K562 (cell line): Measurements from ENCODE around the gene PAQR7. TPM values are rescaled to one million over a fixed set of nuclear protein-coding genes. Genes with fewer than 3 reads are reported as not detected.

ENCODE experiments used
- BCL6 ChIP-seq: fragments of 250-450 bp; sonication (Bioruptor Pico); IDR thresholded peaks from 2 replicates; pipeline ENCODE4 v1.4.0; 2020
- CHCHD3 ChIP-seq: fragments of 250-450 bp; sonication (Bioruptor Pico); IDR thresholded peaks from 2 replicates; pipeline ENCODE4 v2.1.2; 2022; ENCODE audit warnings: mild to moderate bottlenecking
- HSF4 ChIP-seq: fragments of 250-450 bp; sonication (Bioruptor Pico); IDR thresholded peaks from 2 replicates; pipeline ENCODE4 v2.1.2; 2022; ENCODE audit warnings: mild to moderate bottlenecking, moderate library complexity, borderline replicate concordance
- KLF1 ChIP-seq: fragments of 450-650 bp; IDR thresholded peaks from 2 replicates; pipeline ENCODE4 v1.6.1; 2016; ENCODE audit warnings: missing genetic modification characterization, missing compliant biosample characterization
- NR2C2 ChIP-seq, 2 experiments: fragments of 200-800 bp in 1 of 2; sonication (Bioruptor generic) in 1 of 2; sonication (generic) in 1 of 2; formaldehyde crosslinking in 1 of 2; IDR thresholded peaks; 2 replicates each; pipeline versions ENCODE4 v1.6.1 to v1.8.0; 2016 to 2022; ENCODE audit warnings: mild to moderate bottlenecking in 1 of 2, missing compliant biosample characterization in 1 of 2, missing genetic modification characterization in 1 of 2, missing genetic modification reagents in 1 of 2
- NR2F6 ChIP-seq: fragments of 450-650 bp; formaldehyde crosslinking; IDR thresholded peaks from 2 replicates; pipeline ENCODE4 v1.4.0; 2020; ENCODE audit warnings: mild to moderate bottlenecking
- SNRNP70 ChIP-seq: fragments of 200-400 bp; formaldehyde crosslinking; optimal IDR thresholded peaks from 2 replicates; pipeline ENCODE3; 2017; ENCODE audit warnings: low read depth, low read length
- TAF9B ChIP-seq: fragments of 450-650 bp; IDR thresholded peaks from 2 replicates; pipeline ENCODE4 v1.6.1; 2018; ENCODE audit warnings: mild to moderate bottlenecking; ENCODE audit not compliant: partially characterized antibody
- TBP ChIP-seq: optimal IDR thresholded peaks from 2 replicates; pipeline ENCODE3; 2011; ENCODE audit warnings: low read depth, low read length, improper control_type of control experiment
- ZBTB40 ChIP-seq, 2 experiments: fragments of 450-650 bp in 1 of 2; sonication (generic) in 1 of 2; formaldehyde crosslinking in 1 of 2; IDR thresholded peaks; 2 replicates each; pipeline versions ENCODE4 v1.7.1 to v1.9.0; 2016 to 2022; ENCODE audit warnings: inconsistent platforms in 1 of 2, mild to moderate bottlenecking in 1 of 2, missing genetic modification reagents in 1 of 2
- ZC3H11A ChIP-seq: IDR thresholded peaks from 2 replicates; pipeline ENCODE4 v1.6.1; 2012; ENCODE audit warnings: low read depth, low read length, improper control_type of control experiment
- ZNF79 ChIP-seq: fragments of 250-450 bp; sonication (Bioruptor Pico); IDR thresholded peaks from 2 replicates; pipeline ENCODE4 v1.4.0; 2020; ENCODE audit warnings: low read depth, mild to moderate bottlenecking, moderate library complexity
- polyA plus RNA-seq, 8 experiments: library from polyadenylated mRNA; depleted of rRNA in 4 of 8; stranded (reverse) in 5 of 8; unstranded in 3 of 8; fragments of >200 nt; fragmentation: Nextera tagmentation in 2 of 8; fragmentation: Illumina TruSeq in 1 of 8; extraction: Ambion mirVana in 2 of 8; extraction: Trizol in 1 of 8; gene quantifications; 2 replicates each; pipeline versions ENCODE4 v1.2.1 to v1.2.3, GENCODE V29; 2011 to 2014; ENCODE audit warnings: inconsistent platforms in 1 of 8, missing spikeins in 1 of 8
- total RNA-seq, 7 experiments: library from RNA; depleted of rRNA in 6 of 7; stranded (reverse); fragments of >200 nt in 6 of 7; fragmentation: Illumina TruSeq in 2 of 7; extraction: Trizol in 2 of 7; gene quantifications; 2 replicates each; pipeline versions ENCODE4 v1.2.1 to v1.2.3, GENCODE V29; 2011 to 2021; ENCODE audit warnings: low replicate concordance in 1 of 7
- TF ChIP-seq, protein P1 (sequence below): sonication (generic); formaldehyde crosslinking; IDR thresholded peaks from 2 replicates; pipeline ENCODE4 v1.8.0; 2022; ENCODE audit warnings: mild to moderate bottlenecking, missing genetic modification reagents

Gene PAQR7
- total and polyA plus RNA-seq, 9 of the 15 experiments (the other 6 are each of a cell fraction or from before 2014, with no cell fraction given) = 1.1 to 5.2 (median 2.6) TPM

DNA sequence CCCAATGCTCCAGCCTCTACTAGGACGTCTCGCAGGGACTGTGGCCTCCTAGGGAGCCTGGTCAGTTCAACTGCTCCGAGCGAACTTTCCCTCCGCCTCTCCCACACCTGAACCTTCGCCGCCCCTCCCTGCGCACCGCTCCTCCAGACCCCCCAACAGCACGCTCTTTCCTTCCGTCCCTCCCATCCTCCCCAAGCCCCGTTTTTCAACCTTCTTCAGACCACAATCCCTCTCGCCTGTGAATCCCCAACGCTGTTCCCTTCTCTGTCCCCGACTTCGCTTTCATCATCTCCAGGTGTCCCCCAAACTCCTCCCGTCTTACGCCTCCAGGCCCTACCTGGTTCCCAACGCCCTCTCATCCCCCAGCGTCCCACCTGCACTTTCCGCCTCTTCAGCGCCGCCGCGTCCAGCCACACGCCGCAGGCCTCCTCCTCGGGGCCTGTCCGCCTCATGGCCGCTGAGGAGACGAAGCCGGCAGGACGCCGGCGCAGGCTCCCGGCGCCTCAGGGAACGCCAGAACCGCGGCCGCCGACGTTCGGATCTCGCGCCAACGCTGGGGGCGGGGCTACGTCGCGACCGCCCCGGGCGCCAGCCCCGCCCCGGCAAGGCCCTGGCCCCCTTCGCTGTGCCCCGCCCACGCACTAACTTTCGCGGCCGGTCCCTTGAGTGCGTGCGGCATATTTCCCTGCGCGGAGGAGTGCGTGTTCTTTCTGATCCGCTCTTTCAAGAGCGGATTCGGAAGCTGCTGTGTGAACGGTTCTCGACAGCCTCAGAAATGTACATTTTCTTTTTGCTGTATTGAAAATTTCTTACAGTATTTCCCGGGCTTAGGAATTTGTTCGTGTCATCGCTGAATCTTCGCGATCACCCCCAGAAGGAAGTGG, 16.4 kb downstream of the PAQR7 start, which contains the start of gene AUNIP (continued):
- TF ChIP-seq, protein P1, sequence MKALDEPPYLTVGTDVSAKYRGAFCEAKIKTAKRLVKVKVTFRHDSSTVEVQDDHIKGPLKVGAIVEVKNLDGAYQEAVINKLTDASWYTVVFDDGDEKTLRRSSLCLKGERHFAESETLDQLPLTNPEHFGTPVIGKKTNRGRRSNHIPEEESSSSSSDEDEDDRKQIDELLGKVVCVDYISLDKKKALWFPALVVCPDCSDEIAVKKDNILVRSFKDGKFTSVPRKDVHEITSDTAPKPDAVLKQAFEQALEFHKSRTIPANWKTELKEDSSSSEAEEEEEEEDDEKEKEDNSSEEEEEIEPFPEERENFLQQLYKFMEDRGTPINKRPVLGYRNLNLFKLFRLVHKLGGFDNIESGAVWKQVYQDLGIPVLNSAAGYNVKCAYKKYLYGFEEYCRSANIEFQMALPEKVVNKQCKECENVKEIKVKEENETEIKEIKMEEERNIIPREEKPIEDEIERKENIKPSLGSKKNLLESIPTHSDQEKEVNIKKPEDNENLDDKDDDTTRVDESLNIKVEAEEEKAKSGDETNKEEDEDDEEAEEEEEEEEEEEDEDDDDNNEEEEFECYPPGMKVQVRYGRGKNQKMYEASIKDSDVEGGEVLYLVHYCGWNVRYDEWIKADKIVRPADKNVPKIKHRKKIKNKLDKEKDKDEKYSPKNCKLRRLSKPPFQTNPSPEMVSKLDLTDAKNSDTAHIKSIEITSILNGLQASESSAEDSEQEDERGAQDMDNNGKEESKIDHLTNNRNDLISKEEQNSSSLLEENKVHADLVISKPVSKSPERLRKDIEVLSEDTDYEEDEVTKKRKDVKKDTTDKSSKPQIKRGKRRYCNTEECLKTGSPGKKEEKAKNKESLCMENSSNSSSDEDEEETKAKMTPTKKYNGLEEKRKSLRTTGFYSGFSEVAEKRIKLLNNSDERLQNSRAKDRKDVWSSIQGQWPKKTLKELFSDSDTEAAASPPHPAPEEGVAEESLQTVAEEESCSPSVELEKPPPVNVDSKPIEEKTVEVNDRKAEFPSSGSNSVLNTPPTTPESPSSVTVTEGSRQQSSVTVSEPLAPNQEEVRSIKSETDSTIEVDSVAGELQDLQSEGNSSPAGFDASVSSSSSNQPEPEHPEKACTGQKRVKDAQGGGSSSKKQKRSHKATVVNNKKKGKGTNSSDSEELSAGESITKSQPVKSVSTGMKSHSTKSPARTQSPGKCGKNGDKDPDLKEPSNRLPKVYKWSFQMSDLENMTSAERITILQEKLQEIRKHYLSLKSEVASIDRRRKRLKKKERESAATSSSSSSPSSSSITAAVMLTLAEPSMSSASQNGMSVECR (CRISPR knock-in tag) = peak; percentile 90
- TF ChIP-seq NR2F6 (CRISPR knock-in tag) = no peak
- no peak for TF ChIP-seq HSF4
- no peak for TF ChIP-seq CHCHD3 (CRISPR knock-in tag)
- TF ChIP-seq BCL6 (CRISPR knock-in tag) = no peak
- peak; percentile 66 for TF ChIP-seq NR2C2 (CRISPR knock-in tag; IDR thresholded peaks at IDR 0.05)
- peak; percentile 69 for TF ChIP-seq NR2C2 (tag; IDR thresholded peaks at IDR 0.05)
- TF ChIP-seq ZBTB40 (IDR thresholded peaks at IDR 0.05) = peak; percentile 61; the same call in 1 of the 2 replicates
- no peak for TF ChIP-seq ZBTB40 (CRISPR knock-in tag; IDR thresholded peaks at IDR 0.05)
- TF ChIP-seq ZNF79 (CRISPR knock-in tag) = no peak
- TF ChIP-seq ZC3H11A = no peak
- TF ChIP-seq TAF9B = peak; percentile 70
- TF ChIP-seq TBP = peak; percentile 94
- TF ChIP-seq KLF1 (tag) = peak; percentile 55
- no peak for TF ChIP-seq SNRNP70
